Measurements from ENCODE around the gene FASTKD3. TPM values are rescaled to one million over a fixed set of nuclear protein-coding genes. Genes with fewer than 3 reads are reported as not detected.

Gene FASTKD3
- total RNA-seq, 4 donors from 2014 or later, result 0.80 to 11.7 (median 8.0) TPM

DNA sequence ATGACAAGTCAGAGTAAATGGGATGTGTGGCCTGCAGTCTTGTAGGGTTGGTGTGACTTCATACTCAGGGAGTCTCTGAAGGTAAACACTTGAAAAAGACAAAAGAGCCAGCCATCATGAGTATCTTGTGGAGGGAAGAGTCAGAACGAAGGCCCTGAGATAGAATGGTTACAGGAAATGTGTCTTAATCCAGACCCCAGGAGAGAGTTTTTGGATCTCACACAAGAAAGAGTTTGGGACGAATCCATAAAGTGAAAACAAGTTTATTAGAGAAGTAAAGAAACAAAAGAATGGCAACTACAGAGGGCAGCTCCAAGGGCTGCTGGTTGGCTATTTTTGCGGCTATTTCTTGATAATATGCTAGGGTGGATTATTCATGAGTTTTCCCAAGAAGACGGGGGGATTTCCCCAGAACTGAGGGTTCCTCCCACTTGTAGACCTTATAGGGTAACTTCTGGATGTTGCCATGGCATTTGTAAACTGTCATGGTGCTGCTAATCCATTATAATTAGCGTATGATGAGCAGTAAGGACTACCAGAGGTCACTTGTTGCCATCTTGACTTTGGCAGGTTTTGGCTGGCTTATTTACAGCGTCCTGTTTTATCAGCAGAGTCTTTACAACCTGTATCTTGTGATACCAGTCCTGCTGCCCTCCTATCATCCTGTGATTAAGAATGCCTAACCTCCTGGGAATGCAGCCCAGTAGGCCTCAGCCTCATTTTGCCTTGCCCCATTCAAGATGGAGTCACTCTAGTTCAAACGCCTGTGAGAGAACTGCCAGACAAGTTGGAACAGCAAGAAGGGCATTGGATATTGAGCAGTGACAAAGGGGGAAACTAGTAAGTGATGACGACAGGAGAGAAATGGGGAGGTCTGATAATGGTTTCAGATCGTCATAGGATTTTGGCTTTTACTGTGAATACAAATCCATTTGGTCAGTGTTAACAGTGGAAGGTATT lies 34.1 kb upstream of the FASTKD3 start:
- DNase-seq, result no peak
- in situ Hi-C loops (cut with MboI; ENCODE audit: low pct_ligation_motif_present in 1 of 4, low pct_unique_long_range_greater_than_20kb in 1 of 4, low sequenced_read_pairs in 3 of 4) (loop anchor here in 1 of 4 donors (25.0 kb wide), 1 partner anchor 1309 kb away; no protein-coding TSS in a partner anchor), intact Hi-C loops (cut with DNase I; ENCODE audit: low total_unique reads) (no loop called here)
- Histone ChIP-seq H3K9me3 (peaks cover 3 to 11% of the 10 kb centered on the region in 2 donors), H3K27ac (no peak overlapping the region), H3K27me3 (no peaks in the 10 kb centered on the region), H3K4me1 (no peaks in the 10 kb centered on the region), H3K4me3 (no peak overlapping the region), H3K36me3 (peaks cover 0 to 46% (median 18%) of the 10 kb centered on the region in 4 donors)
- 95 to 98% methylated on average over 9 of the region's 9 CpGs for WGBS, 2 donors (ENCODE audit: low coverage in 1 of 2)
- TF ChIP-seq EP300 (IDR thresholded peaks at IDR 0.05; ENCODE audit: low read depth), result no peak
- no peak for TF ChIP-seq POLR2A (IDR thresholded peaks at IDR 0.05)
- TF ChIP-seq POLR2AphosphoS5 (IDR thresholded peaks at IDR 0.05), result no peak
- TF ChIP-seq, protein P1, sequence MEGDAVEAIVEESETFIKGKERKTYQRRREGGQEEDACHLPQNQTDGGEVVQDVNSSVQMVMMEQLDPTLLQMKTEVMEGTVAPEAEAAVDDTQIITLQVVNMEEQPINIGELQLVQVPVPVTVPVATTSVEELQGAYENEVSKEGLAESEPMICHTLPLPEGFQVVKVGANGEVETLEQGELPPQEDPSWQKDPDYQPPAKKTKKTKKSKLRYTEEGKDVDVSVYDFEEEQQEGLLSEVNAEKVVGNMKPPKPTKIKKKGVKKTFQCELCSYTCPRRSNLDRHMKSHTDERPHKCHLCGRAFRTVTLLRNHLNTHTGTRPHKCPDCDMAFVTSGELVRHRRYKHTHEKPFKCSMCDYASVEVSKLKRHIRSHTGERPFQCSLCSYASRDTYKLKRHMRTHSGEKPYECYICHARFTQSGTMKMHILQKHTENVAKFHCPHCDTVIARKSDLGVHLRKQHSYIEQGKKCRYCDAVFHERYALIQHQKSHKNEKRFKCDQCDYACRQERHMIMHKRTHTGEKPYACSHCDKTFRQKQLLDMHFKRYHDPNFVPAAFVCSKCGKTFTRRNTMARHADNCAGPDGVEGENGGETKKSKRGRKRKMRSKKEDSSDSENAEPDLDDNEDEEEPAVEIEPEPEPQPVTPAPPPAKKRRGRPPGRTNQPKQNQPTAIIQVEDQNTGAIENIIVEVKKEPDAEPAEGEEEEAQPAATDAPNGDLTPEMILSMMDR (IDR thresholded peaks at IDR 0.05), result no peak

DNA sequence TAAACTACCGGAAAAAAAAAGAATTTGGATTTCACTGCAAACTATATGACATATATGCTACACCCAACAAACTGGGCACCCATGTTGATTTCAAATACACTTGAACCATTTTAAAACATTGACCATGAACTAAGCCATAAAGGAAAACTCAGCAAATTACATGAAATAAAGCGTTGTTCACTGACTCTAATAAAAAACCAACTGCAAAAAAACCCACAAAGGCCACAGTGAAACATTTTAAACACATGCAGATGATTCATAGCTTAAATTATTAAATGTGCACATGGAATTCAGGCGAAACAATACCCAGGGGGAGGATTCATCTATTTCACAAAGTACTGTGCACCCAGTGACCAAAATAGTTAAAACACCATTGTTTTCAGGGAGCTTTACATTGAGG lies 33.4 kb upstream of the FASTKD3 start:
- DNase-seq, result no peak
- Histone ChIP-seq H3K4me3 (no peak overlapping the region), H3K27me3 (no peaks in the 10 kb centered on the region), H3K9me3 (peaks cover 0 to 3% of the 10 kb centered on the region in 2 donors), H3K27ac (no peak overlapping the region), H3K4me1 (no peaks in the 10 kb centered on the region), H3K36me3 (peaks cover 0 to 53% (median 21%) of the 10 kb centered on the region in 4 donors)
- intact Hi-C loops (cut with DNase I; ENCODE audit: low total_unique reads), result no loop called here
- in situ Hi-C loops (cut with MboI; ENCODE audit: low pct_ligation_motif_present in 1 of 4, low pct_unique_long_range_greater_than_20kb in 1 of 4, low sequenced_read_pairs in 3 of 4), result loop anchor here in 1 of 4 donors (25.0 kb wide), 1 partner anchor 1310 kb away; no protein-coding TSS in a partner anchor
- TF ChIP-seq EP300 (IDR thresholded peaks at IDR 0.05; ENCODE audit: low read depth) (no peak), POLR2A (IDR thresholded peaks at IDR 0.05) (no peak), POLR2AphosphoS5 (IDR thresholded peaks at IDR 0.05) (no peak)
- TF ChIP-seq, protein P1 (IDR thresholded peaks at IDR 0.05), result no peak
- 62 to 96% methylated on average over 3 of the region's 3 CpGs for WGBS, 2 donors (ENCODE audit: low coverage in 1 of 2)

DNA sequence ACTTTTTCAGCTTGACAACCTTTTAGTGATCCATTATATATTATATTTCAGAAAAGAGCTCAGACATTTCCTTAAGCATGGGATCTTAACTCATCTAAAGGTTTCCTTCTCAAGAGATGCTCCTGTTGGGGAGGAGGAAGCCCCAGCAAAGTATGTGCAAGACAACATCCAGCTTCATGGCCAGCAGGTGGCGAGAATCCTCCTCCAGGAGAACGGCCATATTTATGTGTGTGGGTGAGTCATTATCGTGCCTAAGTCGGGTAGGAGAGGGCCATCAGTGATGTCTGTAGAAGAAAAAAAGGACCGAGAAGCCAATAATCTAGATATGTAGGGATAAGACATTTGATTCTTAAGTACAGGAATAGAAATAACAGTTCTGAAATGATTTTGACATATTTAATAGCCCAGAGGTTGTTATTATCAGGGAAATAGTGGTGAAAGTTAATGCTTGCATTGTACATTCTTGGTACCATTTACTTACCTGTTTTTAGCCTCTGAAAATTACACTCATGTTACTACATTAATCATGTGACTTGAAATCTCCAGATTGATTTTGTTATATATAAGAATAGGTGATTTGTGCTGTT lies 28.3 kb upstream of the FASTKD3 start:
- no peaks in the 10 kb centered on the region for H3K9me3 ChIP-seq
- intact Hi-C loops (cut with DNase I; ENCODE audit: low total_unique reads) (no loop called here), in situ Hi-C loops (cut with MboI; ENCODE audit: low pct_ligation_motif_present in 1 of 4, low pct_unique_long_range_greater_than_20kb in 1 of 4, low sequenced_read_pairs in 3 of 4) (no loop called here)
- WGBS, 2 donors (ENCODE audit: low coverage in 1 of 2), result 68 to 72% methylated on average over 5 of the region's 5 CpGs
- TF ChIP-seq, protein P1 (IDR thresholded peaks at IDR 0.05), result peak in 1 of 5 experiments; percentile 21
- TF ChIP-seq POLR2AphosphoS5 (IDR thresholded peaks at IDR 0.05) (no peak), EP300 (IDR thresholded peaks at IDR 0.05; ENCODE audit: low read depth) (no peak)
- H3K4me3 ChIP-seq, result no peak overlapping the region
- H3K27me3 ChIP-seq, result no peaks in the 10 kb centered on the region
- H3K27ac ChIP-seq, result no peak overlapping the region
- H3K4me1 ChIP-seq, result peaks cover 0 to 14% (median 5%) of the 10 kb centered on the region in 4 donors
- DNase-seq, result peak; percentile 11
- peaks cover 0 to 73% (median 34%) of the 10 kb centered on the region in 4 donors for H3K36me3 ChIP-seq

DNA sequence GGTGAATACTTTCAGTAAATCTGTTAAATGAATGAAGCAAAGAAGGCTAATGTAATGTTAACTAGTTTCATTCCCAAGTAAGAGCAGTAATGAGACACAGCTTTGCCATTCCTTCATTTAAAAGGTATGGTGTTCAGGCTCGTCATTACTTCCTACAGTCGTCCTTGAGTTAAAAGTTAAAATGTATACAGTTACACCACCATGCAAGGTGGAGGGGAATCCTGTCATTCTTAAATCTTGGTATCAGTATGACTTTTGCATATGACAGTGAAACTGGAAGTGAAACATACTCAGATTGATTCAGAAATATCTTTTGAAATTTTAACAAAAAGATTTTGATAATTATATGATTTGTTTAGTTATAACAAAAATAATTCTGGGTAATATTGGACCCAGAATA lies 26.0 kb upstream of the FASTKD3 start:
- Histone ChIP-seq H3K27ac (no peak overlapping the region), H3K27me3 (no peaks in the 10 kb centered on the region), H3K4me3 (no peak overlapping the region), H3K4me1 (peaks cover 0 to 14% (median 5%) of the 10 kb centered on the region in 4 donors), H3K36me3 (peaks cover 0 to 70% (median 30%) of the 10 kb centered on the region in 4 donors), H3K9me3 (no peaks in the 10 kb centered on the region)
- DNase-seq, result no peak
- in situ Hi-C loops (cut with MboI; ENCODE audit: low pct_ligation_motif_present in 1 of 4, low pct_unique_long_range_greater_than_20kb in 1 of 4, low sequenced_read_pairs in 3 of 4), result no loop called here
- no peak for TF ChIP-seq POLR2AphosphoS5 (IDR thresholded peaks at IDR 0.05)
- TF ChIP-seq POLR2A (IDR thresholded peaks at IDR 0.05), result no peak
- TF ChIP-seq, protein P1 (IDR thresholded peaks at IDR 0.05), result no peak
- TF ChIP-seq EP300 (IDR thresholded peaks at IDR 0.05; ENCODE audit: low read depth), result no peak
- WGBS, 2 donors (ENCODE audit: low coverage in 1 of 2), result 76 to 77% methylated on average over 2 of the region's 2 CpGs
- intact Hi-C loops (cut with DNase I; ENCODE audit: low total_unique reads), result no loop called here

Measured in transverse colon (tissue), 4 donors.